ENCODE measurements around the gene KRTAP29-1.
"Not testable (repeated sequence)": the region's sequence is repeated elsewhere in the genome, so short reads cannot be mapped to it uniquely, and the experiment has no call there.

Gene KRTAP29-1

DNA sequence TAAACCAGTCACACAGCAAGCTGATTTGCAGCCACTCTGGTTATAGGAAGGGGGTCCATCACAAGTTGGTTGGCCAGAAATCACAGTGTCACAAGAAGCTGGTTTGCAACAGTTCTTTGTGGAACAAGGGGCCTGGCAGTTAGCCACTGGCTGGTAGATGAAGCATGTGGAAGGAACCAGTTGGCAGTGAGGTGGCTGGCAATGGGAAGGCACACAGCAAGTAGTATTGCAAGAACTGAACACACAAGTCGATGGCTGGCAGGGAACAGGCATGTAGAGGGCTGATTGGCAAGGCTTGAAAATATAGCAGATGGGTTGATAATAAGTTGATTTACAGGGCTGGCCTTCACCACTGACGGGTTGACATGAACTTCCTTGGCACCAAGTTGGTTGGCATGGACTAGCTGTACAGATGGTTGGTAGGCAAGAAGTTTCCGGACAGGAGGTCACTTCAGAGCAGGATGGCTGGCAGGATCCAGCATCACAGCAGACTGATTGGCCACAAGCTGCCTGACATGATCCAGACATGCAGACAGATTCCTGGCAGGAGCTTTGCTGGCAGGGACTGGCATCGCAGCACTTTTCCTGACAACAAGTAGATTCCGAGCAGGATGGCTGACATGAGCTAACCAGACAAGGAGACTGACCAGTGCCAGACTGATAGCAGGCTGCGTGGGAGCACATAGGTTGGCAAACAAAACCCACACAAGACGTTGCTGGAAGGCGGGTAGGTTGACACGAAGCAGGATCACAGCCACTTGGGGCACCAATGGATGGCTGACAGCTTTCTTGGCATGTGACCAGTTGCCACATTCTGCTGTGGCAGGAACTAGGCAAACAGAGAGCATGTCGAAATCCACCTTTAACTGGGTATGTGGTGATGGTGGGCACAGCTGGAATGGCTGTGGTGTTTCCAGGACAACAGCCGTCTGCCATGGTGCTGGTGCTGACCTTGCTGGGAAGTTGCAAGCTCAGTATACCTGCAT lies at the start of gene KRTAP29-1:
TSS of gene KRTAP29-1 (minus strand) at position 936 of the 986 bp plus-strand sequence. CDS start at position 936, 0 bp downstream.
- Mint-ChIP-seq H3K9me3 (peaks cover 3% of the 10 kb centered on the region), H3K4me3 (no peak within 1 kb of the TSS), H3K27me3 (ENCODE audit: low read depth) (peaks cover 4% of the 10 kb centered on the region), H3K27ac (no peak within 1 kb of the TSS), H3K36me3 (ENCODE audit: low read depth) (no peaks in the 10 kb centered on the region), H3K4me1 (no peaks in the 10 kb centered on the region)
- TF ChIP-seq CTCF (IDR thresholded peaks at IDR 0.05; ENCODE audit: unreplicated experiment in 3 of 3): no peak

GRCh38 chr17:41351177-41351576 lies 48.5 kb upstream of the KRTAP29-1 start:
- peaks cover 12% of the 10 kb centered on the region for H3K27me3 Mint-ChIP-seq (ENCODE audit: low read depth)
- no peaks in the 10 kb centered on the region for H3K36me3 Mint-ChIP-seq (ENCODE audit: low read depth)
- H3K4me3 Mint-ChIP-seq: no peak overlapping the region
- H3K27ac Mint-ChIP-seq: no peak overlapping the region
- TF ChIP-seq CTCF (IDR thresholded peaks at IDR 0.05; ENCODE audit: unreplicated experiment in 3 of 3): no peak
- H3K4me1 Mint-ChIP-seq: no peaks in the 10 kb centered on the region
- peaks cover 1% of the 10 kb centered on the region for H3K9me3 Mint-ChIP-seq

GRCh38 chr17:41350381-41350878 lies 47.8 kb upstream of the KRTAP29-1 start, which contains the start of gene KRT33A:
KRT33A (minus strand) TSS chr17:41350828; CDS start chr17:41350767, 61 bp downstream.
- H3K4me3 Mint-ChIP-seq; H3K36me3 Mint-ChIP-seq (ENCODE audit: low read depth); H3K27ac Mint-ChIP-seq; H3K4me1 Mint-ChIP-seq; H3K9me3 Mint-ChIP-seq: not testable (repeated sequence)
- H3K27me3 Mint-ChIP-seq (ENCODE audit: low read depth): peaks cover 11% of the 10 kb centered on the region

DNA sequence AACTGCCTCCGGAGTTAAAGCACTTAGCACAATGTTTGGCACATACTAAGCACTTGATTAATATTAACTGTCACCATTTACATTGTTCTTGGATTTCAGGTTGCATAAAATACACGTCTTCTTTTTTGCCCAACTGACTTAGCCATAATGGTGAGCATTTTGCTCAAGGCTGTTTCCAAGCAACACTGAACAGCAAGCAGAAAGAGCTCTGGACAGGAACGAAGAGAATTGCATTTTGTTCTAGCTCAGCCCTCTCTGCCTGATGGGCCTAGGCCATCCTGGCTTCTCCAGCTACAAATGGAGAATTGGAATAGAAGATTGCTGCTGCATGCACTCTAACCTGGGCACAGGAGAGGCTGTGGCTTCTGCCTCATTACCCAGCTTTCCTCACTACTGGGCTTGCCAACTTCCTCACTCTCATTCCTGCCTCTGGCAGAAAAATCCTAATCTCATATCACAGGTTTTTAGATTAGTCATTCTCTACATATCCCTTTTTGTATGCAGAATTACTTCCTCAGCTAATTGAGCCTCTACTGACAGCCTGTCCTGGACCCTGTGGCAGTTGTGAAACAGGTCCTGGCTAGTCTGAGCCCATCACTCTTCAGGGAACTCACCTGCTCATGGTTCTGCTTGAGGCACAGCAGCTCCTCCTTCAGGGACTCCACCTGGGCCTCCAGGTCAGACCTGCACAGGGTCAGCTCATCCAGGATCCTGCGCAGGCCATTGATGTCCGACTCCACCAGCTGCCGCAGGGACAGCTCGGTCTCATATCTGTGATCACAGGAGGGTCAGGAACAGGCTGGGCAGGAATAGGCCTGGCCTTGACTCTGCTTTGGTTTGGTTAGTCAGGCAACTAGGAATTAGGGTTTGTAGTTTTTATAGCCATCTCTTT lies 45.5 kb upstream of the KRTAP29-1 start:
- Mint-ChIP-seq H3K36me3 (ENCODE audit: low read depth) (no peaks in the 10 kb centered on the region), H3K4me1 (no peaks in the 10 kb centered on the region), H3K27me3 (ENCODE audit: low read depth) (peaks cover 8% of the 10 kb centered on the region), H3K4me3 (no peak overlapping the region), H3K9me3 (peaks cover 10% of the 10 kb centered on the region), H3K27ac (no peak overlapping the region)
- no peak for TF ChIP-seq CTCF (IDR thresholded peaks at IDR 0.05; ENCODE audit: unreplicated experiment in 3 of 3)

DNA sequence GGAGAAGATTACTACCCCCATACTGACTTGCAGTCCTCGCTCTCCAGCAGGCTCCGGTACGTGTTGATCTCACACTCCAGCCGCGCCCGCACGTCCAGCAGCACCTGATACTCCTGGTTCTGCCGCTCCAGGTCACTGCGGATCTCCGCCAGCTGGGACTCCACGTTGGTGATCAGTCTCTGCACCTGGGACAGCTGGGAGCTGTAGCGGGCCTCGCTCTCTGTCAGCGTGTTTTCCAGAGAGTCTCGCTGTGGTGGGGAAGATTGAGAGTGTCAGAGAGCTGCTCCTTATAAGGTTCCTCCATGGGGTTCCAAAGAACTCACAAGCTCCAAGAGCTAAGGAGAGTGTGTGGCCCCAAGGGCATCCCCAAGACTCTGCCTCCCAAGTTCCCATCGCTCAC lies 43.8 kb upstream of the KRTAP29-1 start:
- peaks cover 23% of the 10 kb centered on the region for H3K9me3 Mint-ChIP-seq
- H3K4me1 Mint-ChIP-seq; H3K4me3 Mint-ChIP-seq; H3K36me3 Mint-ChIP-seq (ENCODE audit: low read depth); H3K27me3 Mint-ChIP-seq (ENCODE audit: low read depth); H3K27ac Mint-ChIP-seq: not testable (repeated sequence)

DNA sequence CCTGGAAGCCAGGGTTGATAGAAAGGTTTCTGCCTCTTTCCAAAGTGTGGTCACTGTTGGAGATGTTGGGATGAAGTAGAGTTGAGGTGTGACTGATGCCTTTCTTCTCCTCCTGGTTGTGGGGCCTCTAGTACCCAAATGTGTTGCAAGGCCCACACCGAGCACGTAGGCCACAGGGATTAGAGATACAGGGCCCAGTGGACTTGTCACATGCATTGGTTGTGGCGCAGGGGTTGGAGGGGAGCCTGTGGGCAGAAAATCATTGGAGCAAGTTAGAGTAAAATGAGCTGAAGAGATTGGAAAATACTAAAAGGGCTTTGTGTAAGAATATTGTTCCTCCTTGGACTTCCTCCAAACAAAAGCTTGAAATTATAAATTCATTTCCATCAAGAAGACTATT lies 43.3 kb upstream of the KRTAP29-1 start:
- Mint-ChIP-seq H3K27me3 (ENCODE audit: low read depth) (peaks cover 8% of the 10 kb centered on the region), H3K36me3 (ENCODE audit: low read depth) (no peaks in the 10 kb centered on the region), H3K27ac (no peak overlapping the region), H3K4me1 (no peaks in the 10 kb centered on the region), H3K4me3 (no peak overlapping the region), H3K9me3 (peaks cover 25% of the 10 kb centered on the region)
- no peak for TF ChIP-seq CTCF (IDR thresholded peaks at IDR 0.05; ENCODE audit: unreplicated experiment in 3 of 3)
